GM19438 (cell line): ENCODE data around the gene GDF3.
"Not testable (repeated sequence)": the region's sequence is repeated elsewhere in the genome, so short reads cannot be mapped to it uniquely, and the experiment has no call there.

Source experiments
- ATAC-seq: cut with Tn5 transposase; IDR thresholded peaks from one replicate; pipeline ENCODE4 v1.9.1; 2021; ENCODE audit warnings: low read depth; ENCODE audit not compliant: unreplicated experiment

The GDF3 gene

DNA sequence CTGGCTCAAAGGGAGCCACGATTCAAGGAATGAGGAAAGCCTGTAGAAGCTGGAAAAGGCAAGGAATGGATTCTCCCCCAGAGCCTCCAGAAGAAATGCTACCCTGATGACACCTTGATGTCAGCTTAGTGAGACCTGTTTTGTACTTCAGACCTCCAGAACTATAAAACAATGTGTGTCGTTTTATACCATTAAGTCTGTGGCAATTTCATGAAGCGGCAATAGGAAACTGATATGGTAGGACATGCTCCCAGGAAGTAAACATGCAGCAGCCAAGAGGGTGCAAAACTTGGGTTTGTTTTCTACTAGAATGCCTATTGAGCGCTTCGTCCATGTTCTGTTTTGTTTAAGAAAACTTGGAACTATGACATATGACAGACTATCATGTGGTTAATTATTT lies 27.4 kb downstream of the GDF3 start:
- ATAC-seq = no peak

DNA sequence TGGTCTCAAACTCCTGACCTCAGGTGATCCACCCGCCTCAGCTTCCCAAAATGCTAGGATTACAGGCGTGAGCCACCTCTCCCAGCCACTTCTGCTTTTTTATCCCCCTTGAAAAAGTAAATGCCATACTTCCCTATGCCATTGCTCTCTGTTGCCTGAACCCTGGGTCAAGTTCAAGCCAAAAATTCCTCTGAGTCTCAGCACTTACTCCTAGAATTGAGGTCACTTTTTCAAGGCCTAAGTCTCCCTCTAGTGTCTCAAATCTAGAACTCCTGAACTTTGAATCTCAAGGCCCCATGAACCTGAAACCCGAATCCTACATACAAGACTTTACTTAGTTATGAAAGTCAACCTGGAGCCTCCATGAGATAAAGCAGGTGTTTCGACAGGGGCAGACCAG lies 28.4 kb downstream of the GDF3 start:
- no peak for ATAC-seq

DNA sequence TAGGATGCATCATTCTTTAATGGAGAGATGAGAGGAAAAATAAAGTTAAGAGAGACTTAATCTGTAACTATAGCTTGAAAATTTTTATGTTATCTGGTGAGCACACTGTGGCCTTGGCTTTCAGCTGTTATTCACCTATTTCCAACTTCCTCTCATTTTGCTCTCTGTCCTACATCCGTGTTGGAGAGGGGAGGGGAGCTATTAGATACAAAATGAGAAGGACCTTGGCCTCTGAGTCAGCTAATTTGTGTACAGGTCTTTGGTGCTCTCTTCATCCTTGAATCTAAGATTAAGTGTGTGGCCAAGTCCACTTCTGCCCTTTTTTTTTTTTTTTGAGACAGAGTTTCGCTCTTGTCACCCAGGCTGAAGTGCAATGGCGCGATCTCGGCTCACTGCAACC lies 29.0 kb downstream of the GDF3 start:
- ATAC-seq = no peak

DNA sequence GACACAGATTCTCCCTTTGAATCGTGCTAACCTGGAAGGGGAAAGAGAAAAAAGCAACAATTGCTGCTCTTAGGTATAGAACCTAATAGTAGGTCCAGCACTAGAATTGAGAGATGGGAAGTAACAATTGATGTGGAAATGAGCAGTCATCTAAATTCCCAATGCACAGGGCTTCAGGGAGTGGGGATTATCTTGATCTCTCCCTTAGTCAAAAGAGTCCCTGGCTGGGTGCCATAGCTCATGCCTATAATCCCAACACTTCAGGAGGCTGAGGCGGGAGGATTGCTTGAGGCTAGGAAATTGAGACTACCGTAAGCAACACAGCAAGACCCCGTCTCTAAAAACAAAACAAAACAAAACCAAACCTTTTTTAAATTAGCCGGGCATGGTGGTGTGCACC lies 33.8 kb downstream of the GDF3 start:
- no peak for ATAC-seq

DNA sequence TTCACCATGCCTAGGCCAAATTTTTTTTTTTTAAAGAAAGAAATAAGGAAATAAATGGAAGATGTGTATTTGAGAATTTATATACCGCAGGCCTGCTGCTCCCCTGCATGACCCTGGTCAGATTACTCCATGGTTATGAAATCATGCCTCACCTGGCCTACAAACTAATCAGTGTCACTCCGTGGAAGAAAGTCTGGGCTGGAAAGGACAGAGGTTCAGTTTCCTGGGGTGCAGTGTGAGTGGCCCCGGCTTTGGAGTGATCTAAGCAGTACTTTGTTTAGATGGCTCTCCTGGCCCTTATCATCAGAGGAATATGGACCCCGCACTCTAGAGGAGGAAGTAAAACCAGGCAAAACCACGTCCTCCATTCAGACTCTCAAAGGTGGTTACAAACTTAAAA lies 39.5 kb downstream of the GDF3 start:
- ATAC-seq = no peak

DNA sequence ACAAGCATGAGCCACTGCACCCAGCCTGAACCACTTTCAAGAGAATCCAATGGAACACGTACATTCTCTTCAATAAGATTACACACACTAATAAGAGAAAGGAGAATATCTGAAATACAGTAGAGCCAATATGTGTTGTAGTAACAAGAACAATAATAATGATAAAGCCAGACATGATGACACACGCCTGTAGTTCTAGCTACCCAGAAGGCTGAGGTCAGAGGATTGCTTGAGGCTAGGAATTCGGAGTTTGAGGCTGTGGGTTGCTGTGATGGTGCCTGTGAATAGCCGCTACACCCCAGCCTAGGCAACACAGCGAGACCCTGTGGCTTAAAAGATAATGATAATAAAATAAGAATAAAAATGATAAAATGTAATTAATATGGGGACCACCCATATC lies 45.5 kb downstream of the GDF3 start:
- ATAC-seq = no peak

DNA sequence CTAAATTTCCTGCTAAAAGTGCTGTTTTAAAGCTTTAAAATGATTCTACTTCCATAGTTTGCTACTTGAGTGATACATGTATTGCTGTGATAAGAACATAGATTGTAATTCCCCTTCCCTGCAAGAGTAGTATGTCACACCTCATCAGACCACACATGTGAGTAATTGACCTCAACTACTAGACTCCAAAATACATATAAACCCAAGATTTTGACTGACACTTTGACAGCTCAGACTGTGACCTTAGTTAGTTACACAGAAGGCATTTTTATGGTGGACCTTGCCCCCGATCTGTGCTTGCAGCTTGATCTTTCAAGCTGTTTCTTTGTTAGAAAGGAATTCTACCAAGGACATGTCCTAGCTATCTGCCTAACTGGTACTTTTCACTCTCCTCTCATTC lies 48.5 kb downstream of the GDF3 start:
- ATAC-seq = no peak

DNA sequence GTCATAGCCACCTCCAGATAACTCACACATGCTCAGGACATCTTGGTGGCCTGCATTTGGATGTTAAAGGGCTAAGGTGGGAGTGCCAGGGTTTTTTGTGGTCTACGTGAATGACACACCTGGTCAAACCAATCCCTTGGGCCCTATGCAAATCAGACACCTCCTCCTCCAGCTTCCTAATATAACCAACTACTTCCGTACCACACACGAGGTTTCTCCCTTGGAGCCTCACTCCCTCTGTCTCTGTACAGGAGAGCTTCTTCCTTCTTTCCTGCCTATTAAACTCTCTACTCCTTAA lies 49.4 kb downstream of the GDF3 start:
- no peak for ATAC-seq

DNA sequence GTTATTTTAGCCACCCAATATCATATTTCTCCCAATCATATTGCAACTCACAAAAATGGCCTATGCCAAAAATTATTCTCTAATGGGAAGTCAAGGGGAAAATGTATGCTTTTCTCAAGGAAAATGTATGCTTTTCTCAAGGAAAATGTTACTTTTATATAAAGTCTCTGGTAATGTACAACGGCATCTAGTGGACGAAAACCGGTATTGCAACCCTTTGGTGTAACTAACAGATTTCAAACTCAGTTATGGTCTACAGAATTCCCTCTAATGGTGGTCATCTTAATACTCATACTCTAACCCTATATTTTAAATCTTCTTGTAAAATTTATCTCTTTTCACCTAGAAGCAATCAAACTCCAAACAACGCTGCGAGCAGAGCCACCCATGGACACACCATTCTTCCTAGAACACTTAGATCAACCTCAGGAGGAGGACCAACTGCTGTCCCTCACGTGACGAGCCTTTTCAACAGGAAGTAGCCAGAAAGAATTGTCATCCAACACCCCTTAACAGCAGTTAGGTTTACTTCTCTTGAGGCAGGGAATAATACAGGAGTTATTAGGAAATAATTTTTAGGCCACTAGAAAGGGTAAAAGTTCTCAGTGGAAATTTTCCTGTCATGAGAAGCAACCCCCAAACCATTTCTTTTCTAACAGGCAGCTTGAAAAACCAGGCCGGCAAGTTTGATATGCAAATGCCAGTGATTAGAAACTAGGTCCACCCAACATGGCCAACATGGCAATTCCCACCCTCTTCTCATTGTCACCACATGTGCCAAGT lies 50.0 kb downstream of the GDF3 start:
- ATAC-seq = no peak

DNA sequence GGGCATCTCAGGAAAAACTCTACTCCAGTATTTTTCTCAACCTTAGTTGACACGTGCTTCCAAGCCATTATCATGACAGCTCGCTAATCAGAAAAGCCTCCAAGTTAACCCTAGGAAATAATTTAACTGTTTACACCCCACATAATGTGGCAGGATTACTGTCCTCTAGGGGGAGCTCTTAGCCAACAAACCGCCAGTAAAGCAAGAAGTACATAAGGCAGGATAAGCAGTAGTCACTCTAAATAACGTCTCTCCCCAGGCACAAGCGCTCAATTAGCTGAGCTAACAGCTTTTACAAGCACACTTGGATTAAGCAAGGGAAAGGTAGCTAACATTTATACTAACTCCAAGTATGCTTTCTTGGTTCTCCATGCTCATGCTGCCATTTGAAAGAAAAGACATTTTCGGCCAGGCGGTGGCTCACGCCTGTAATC lies 52.7 kb downstream of the GDF3 start:
- no peak for ATAC-seq

DNA sequence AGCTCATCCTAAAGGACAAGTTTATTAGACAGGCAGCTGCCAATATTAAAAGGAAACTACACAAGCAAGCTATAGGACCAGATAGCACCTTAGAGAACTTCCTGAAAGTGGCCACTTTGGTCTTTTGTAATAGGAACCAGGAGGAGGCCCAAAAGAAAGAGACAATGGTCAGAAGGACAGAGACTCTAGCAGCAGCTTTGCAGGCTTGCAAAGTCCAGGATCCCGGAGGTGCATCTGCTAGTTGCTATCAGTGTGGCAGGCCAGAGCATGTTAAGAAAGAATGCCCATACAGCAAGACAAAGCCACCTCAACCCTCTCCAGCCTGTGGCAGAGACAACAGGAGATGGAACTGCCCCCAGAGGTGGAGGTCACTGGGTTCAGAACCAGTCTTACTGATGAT lies 53.3 kb downstream of the GDF3 start:
- no peak for ATAC-seq

DNA sequence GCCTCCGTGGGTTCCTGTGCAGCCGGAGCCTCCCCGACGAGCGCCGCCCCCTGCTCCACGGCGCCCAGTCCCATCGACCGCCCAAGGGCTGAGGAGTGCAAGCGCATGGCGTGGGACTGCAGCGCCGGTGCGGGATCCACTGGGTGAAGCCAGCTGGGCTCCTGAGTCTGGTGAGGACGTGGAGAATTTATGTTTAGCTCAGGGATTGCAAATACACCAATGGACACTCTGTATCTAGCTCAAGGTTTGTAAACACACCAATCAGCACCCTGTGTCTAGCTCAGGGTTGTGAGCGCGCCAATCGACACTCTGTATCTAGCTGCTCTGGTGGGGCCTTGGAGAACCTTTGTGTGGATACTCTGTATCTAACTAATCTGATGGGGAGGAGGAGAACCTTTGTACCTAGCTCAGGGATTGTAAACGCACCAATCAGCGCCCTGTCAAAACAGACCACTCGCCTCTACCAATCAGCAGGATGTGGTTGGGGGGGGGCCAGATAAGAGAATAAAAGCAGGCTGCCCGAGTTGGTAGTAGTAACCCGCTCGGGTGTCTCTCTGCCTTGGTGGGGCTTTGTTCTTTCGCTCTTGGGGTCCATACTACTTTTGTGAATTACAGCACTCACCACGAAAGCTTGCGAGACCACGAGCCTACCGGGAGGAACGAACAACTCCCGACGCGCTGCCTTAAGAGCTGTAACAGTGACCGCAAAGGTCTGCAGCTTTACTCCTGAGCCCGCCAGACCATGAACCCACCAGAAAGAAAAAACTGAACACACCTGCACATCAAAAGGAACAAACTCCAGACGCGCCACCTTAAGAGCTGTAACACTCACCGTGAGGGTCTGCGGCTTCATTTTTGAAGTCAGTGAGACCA lies 55.2 kb downstream of the GDF3 start:
- not testable (repeated sequence) for ATAC-seq
